ENCODE measurements around the gene EPB41L4A.

DNA sequence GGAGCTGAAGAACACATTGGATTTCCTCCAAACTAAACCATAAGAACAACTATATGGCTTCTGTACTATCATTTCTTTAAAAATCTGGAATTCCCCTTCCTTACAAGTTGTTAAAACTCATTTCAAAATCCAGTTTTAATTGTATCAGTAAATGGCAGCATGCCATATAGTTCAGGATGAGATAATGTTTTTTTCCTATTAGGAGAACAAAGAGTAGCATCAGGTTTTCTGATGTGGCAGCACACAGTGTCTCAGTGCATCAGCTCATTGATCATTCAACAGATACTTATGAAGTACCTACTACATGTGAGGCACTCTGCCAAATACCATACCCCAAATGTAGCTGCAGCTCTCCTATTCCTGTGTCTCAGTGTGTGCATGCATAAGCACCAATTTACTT lies 161.1 kb downstream of the EPB41L4A start:
- TF ChIP-seq, protein P1, sequence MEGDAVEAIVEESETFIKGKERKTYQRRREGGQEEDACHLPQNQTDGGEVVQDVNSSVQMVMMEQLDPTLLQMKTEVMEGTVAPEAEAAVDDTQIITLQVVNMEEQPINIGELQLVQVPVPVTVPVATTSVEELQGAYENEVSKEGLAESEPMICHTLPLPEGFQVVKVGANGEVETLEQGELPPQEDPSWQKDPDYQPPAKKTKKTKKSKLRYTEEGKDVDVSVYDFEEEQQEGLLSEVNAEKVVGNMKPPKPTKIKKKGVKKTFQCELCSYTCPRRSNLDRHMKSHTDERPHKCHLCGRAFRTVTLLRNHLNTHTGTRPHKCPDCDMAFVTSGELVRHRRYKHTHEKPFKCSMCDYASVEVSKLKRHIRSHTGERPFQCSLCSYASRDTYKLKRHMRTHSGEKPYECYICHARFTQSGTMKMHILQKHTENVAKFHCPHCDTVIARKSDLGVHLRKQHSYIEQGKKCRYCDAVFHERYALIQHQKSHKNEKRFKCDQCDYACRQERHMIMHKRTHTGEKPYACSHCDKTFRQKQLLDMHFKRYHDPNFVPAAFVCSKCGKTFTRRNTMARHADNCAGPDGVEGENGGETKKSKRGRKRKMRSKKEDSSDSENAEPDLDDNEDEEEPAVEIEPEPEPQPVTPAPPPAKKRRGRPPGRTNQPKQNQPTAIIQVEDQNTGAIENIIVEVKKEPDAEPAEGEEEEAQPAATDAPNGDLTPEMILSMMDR (IDR thresholded peaks at IDR 0.05): no peak
- no peak for TF ChIP-seq POLR2A (IDR thresholded peaks at IDR 0.05)
- TF ChIP-seq POLR2AphosphoS5 (IDR thresholded peaks at IDR 0.05): no peak
- no peak for TF ChIP-seq EP300 (IDR thresholded peaks at IDR 0.05; ENCODE audit: low read depth)

Measured in transverse colon (tissue), 4 donors.